Measurements from ENCODE around the gene TUB. TPM values are rescaled to one million over a fixed set of nuclear protein-coding genes. Genes with fewer than 3 reads are reported as not detected.

The TUB gene
- total RNA-seq, 2 donors from 2014 or later = 9.2 to 14.5 TPM

- no peak overlapping the region for H3K27ac ChIP-seq
- intact Hi-C loops (cut with DNase I) = loop anchor here (2.0 kb wide), 1 partner anchor 67 kb away; no protein-coding TSS in a partner anchor
- peak; percentile 65 for DNase-seq (ENCODE audit: low spot score)
- 46% methylated on average over 3 of the region's 3 CpGs for WGBS
- no peaks in the 10 kb centered on the region for H3K36me3 ChIP-seq
- TF ChIP-seq POLR2AphosphoS5 (IDR thresholded peaks at IDR 0.05) = no peak
- TF ChIP-seq CTCF (IDR thresholded peaks at IDR 0.05) = peak; percentile 58 to 80 (median 68)
- H3K9me3 ChIP-seq = no peaks in the 10 kb centered on the region
- no peaks in the 10 kb centered on the region for H3K27me3 ChIP-seq (replicated peaks; ENCODE audit: insufficient read depth)
- H3K4me1 ChIP-seq (replicated peaks) = no peaks in the 10 kb centered on the region
- no peak overlapping the region for H3K4me3 ChIP-seq
Observed at GRCh38 chr11:8099291-8099899, 18.4 kb downstream of the TUB start.

GRCh38 chr11:8100158-8100557 is 19.1 kb downstream of the TUB start:
- no peaks in the 10 kb centered on the region for H3K36me3 ChIP-seq
- DNase-seq (ENCODE audit: low spot score) = no peak

DNA sequence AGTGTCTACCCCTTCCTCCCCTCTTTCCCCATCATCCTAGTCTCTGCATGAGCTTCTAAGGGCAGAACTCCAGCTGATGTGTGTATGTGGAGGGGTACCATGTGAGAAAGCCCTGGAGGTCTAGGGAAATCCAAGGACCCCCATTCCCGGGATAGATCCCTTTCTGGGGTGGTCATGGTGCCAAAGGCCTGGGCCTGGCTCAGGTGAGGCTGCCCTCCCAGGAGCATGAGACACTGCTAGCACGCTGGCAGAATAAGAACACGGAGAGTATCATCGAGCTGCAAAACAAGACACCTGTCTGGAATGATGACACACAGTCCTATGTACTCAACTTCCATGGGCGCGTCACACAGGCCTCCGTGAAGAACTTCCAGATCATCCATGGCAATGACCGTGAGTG is 19.6 kb downstream of the TUB start:
- WGBS = 91% methylated on average over 8 of the region's 8 CpGs
- H3K4me3 ChIP-seq = no peak overlapping the region
- no peaks in the 10 kb centered on the region for H3K36me3 ChIP-seq
- no peaks in the 10 kb centered on the region for H3K9me3 ChIP-seq
- DNase-seq (ENCODE audit: low spot score) = no peak
- no peak for TF ChIP-seq CTCF (IDR thresholded peaks at IDR 0.05)
- TF ChIP-seq POLR2AphosphoS5 (IDR thresholded peaks at IDR 0.05) = no peak
- no peak for TF ChIP-seq POLR2A (IDR thresholded peaks at IDR 0.05)
- intact Hi-C loops (cut with DNase I) = no loop called here
- no peak overlapping the region for H3K27ac ChIP-seq
- H3K27me3 ChIP-seq (replicated peaks; ENCODE audit: insufficient read depth) = no peaks in the 10 kb centered on the region
- H3K4me1 ChIP-seq (replicated peaks) = no peaks in the 10 kb centered on the region

More at GRCh38 chr11:8100158-8100557, 19.1 kb downstream of the TUB start:
- Histone ChIP-seq H3K4me3 (no peak overlapping the region), H3K9me3 (no peaks in the 10 kb centered on the region), H3K27ac (no peak overlapping the region), H3K27me3 (replicated peaks; ENCODE audit: insufficient read depth) (no peaks in the 10 kb centered on the region), H3K4me1 (replicated peaks) (no peaks in the 10 kb centered on the region)
- 91% methylated on average over 14 of the region's 14 CpGs for WGBS
- intact Hi-C loops (cut with DNase I) = no loop called here
- TF ChIP-seq POLR2A (IDR thresholded peaks at IDR 0.05) = no peak
- TF ChIP-seq CTCF (IDR thresholded peaks at IDR 0.05) = no peak
- no peak for TF ChIP-seq POLR2AphosphoS5 (IDR thresholded peaks at IDR 0.05)

- Histone ChIP-seq H3K9me3 (no peaks in the 10 kb centered on the region), H3K27ac (no peak overlapping the region), H3K36me3 (no peaks in the 10 kb centered on the region), H3K27me3 (replicated peaks; ENCODE audit: insufficient read depth) (no peaks in the 10 kb centered on the region), H3K4me1 (replicated peaks) (no peaks in the 10 kb centered on the region), H3K4me3 (no peak overlapping the region)
- DNase-seq (ENCODE audit: low spot score) = no peak
- no peak for TF ChIP-seq POLR2A (IDR thresholded peaks at IDR 0.05)
- TF ChIP-seq CTCF (IDR thresholded peaks at IDR 0.05) = no peak
- no peak for TF ChIP-seq POLR2AphosphoS5 (IDR thresholded peaks at IDR 0.05)
- intact Hi-C loops (cut with DNase I) = no loop called here
- WGBS = 94% methylated on average over 11 of the region's 11 CpGs
Observed at GRCh38 chr11:8101421-8101820, 20.4 kb downstream of the TUB start.

GRCh38 chr11:8102296-8102915 is 21.4 kb downstream of the TUB start:
- no peak for DNase-seq (ENCODE audit: low spot score)

More at GRCh38 chr11:8102296-8102915, 21.4 kb downstream of the TUB start:
- no peaks in the 10 kb centered on the region for H3K36me3 ChIP-seq
- no peaks in the 10 kb centered on the region for H3K4me1 ChIP-seq (replicated peaks)
- intact Hi-C loops (cut with DNase I) = no loop called here
- no peaks in the 10 kb centered on the region for H3K9me3 ChIP-seq
- H3K27ac ChIP-seq = no peak overlapping the region
- H3K4me3 ChIP-seq = no peak overlapping the region
- no peak for TF ChIP-seq CTCF (IDR thresholded peaks at IDR 0.05)
- no peak for TF ChIP-seq POLR2AphosphoS5 (IDR thresholded peaks at IDR 0.05)
- no peak for TF ChIP-seq POLR2A (IDR thresholded peaks at IDR 0.05)
- H3K27me3 ChIP-seq (replicated peaks; ENCODE audit: insufficient read depth) = no peaks in the 10 kb centered on the region

All from prostate gland (tissue), 2 donors.